ENCODE results near the gene CATSPERB. TPM values are rescaled to one million over a fixed set of nuclear protein-coding genes. Genes with fewer than 3 reads are reported as not detected.

Gene CATSPERB
- total and polyA plus RNA-seq, 2 donors (not counting 3 experiments of a cell fraction or from before 2014, with no cell fraction given), result not detected

DNA sequence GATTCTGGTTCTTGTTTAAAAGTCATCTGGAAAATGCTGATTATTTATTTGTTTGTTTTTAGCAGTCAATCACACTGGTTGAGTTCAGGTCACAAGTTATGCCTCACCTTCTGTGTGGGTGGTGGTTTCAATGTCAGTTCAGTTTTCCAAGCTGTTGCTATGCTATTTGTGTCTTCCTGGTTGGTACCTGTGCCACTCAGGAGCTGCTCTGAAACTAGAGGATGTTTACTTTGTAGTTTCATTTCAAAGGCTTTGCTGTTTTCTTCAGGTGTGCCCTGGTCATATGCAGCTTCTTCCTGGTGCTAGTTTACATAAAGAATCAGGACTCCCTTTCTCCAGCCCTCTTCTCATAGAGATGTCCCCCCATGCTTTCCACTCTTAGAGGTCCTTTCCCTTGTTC lies 146.0 kb downstream of the CATSPERB start:
- no TSS peak for BruUV-seq (replicated peaks)

More for the DNA sequence above, 146.0 kb downstream of the CATSPERB start:
- intact Hi-C loops (cut with micrococcal nuclease) (no loop called here), dilution Hi-C loops (cut with MboI; ENCODE audit: extremely low pct_ligation_motif_present, low sequenced_read_pairs) (no loop called here)
- TF ChIP-seq, protein P1, sequence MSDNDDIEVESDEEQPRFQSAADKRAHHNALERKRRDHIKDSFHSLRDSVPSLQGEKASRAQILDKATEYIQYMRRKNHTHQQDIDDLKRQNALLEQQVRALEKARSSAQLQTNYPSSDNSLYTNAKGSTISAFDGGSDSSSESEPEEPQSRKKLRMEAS (IDR thresholded peaks at IDR 0.05; ENCODE audit: insufficient read depth, insufficient read length), result no peak
- no peak for TF ChIP-seq POLR2AphosphoS5 (IDR thresholded peaks at IDR 0.05; ENCODE audit: insufficient read depth, low read depth, low read length)
- no peak for TF ChIP-seq MYC (IDR thresholded peaks at IDR 0.05; ENCODE audit: low read depth, low read length)
- TF ChIP-seq EZH2 (IDR thresholded peaks at IDR 0.05; ENCODE audit: borderline replicate concordance, low read depth, low read length, severe bottlenecking), result no peak
- no peak for TF ChIP-seq JUN (IDR thresholded peaks at IDR 0.05; ENCODE audit: borderline replicate concordance, insufficient read depth, insufficient read length, low read depth)
- TF ChIP-seq POLR2A (IDR thresholded peaks at IDR 0.05; ENCODE audit: low read depth, low read length), result no peak
- TF ChIP-seq FOS (IDR thresholded peaks at IDR 0.05; ENCODE audit: borderline replicate concordance, insufficient read depth, low read length), result no peak
- no peak for TF ChIP-seq CTCF (IDR thresholded peaks at IDR 0.05; ENCODE audit: extremely low read depth in 1 of 2, insufficient read depth in 1 of 2, low read depth in 1 of 2, low read length in 2 of 2)
- no peak for TF ChIP-seq GATA2 (IDR thresholded peaks at IDR 0.05; ENCODE audit: insufficient read depth, insufficient read length, low read depth, low read length)
- Histone ChIP-seq H3K36me3 (ENCODE audit: control insufficient read depth in 2 of 2, extremely low read depth in 1 of 2, insufficient read depth in 2 of 2, low read length in 2 of 2) (no peaks in the 10 kb centered on the region), H3K9ac (replicated peaks; ENCODE audit: extremely low read depth, insufficient read depth, low read length) (no peak overlapping the region), H3K79me2 (ENCODE audit: control insufficient read depth, insufficient read depth, low read length) (no peaks in the 10 kb centered on the region), H3K9me1 (replicated peaks; ENCODE audit: control insufficient read depth, extremely low read depth, insufficient read depth, low read length) (no peaks in the 10 kb centered on the region), H3K27me3 (ENCODE audit: control insufficient read depth in 2 of 2, insufficient read depth in 2 of 2, low read length in 2 of 2) (peaks cover 0 to 3% of the 10 kb centered on the region in 2 experiments), H3K4me1 (ENCODE audit: control insufficient read depth, extremely low read depth, insufficient read depth, low read length) (no peaks in the 10 kb centered on the region), H3K27ac (ENCODE audit: insufficient read depth, low read depth, low read length) (no peak overlapping the region), H3K4me3 (replicated peaks in 1 of 3; ENCODE audit: insufficient read depth in 1 of 3, low read depth in 1 of 3, low read length in 3 of 3) (no peak overlapping the region), H4K20me1 (replicated peaks; ENCODE audit: control insufficient read depth, extremely low read depth, insufficient read depth, low read length) (no peaks in the 10 kb centered on the region), H3K9me3 (replicated peaks; ENCODE audit: control insufficient read depth, insufficient read depth, low read length) (no peaks in the 10 kb centered on the region), H2AFZ (ENCODE audit: low read depth, low read length) (no peak overlapping the region), H3K4me2 (ENCODE audit: insufficient read depth, low read length) (no peak overlapping the region)
- ChIA-PET POLR2A (interaction anchor here (0.5 kb wide), 1 partner anchor 64 kb away, joined by 3 read pairs; no protein-coding TSS in a partner anchor), CTCF (no interaction called here)
- FAIRE-seq, result no peak
- no peak for DNase-seq (ENCODE audit: low read depth, low spot score)

Measured in endothelial cell of umbilical vein (primary cell).